Stimulated activated naive CD8-positive, alpha-beta T cell treated with anti-CD3 and anti-CD28 coated beads, Interleukin-15, amount 100 ng/mL, for 72 hours (primary cell): ENCODE data around the gene CEP68.
A peak's percentile ranks its signal among the peaks of the same experiment; 100 is the strongest.
"Not testable (repeated sequence)": the region's sequence is repeated elsewhere in the genome, so short reads cannot be mapped to it uniquely, and the experiment has no call there.

ENCODE experiments used
- ATAC-seq: fragments of 150-1000 bp; cut with Tn5 transposase; 2 replicates; pipeline ENCODE4 v1.10.0; 2021; ENCODE audit warnings: mild to moderate bottlenecking, moderate library complexity
- DNase-seq, 2 donors: peaks; one replicate each; pipeline ENCODE4 v3.0.0; 2021 to 2022
- H3K27ac Mint-ChIP-seq, 2 donors: one replicate each; pipeline ENCODE4 v1.8.0; 2022; ENCODE audit warnings: mild to moderate bottlenecking in 2 of 2, mixed read lengths in 2 of 2, moderate library complexity in 2 of 2
- H3K27me3 Mint-ChIP-seq: one replicate; pipeline ENCODE4 v1.8.0; 2022; ENCODE audit warnings: mixed read lengths
- H3K4me1 Mint-ChIP-seq: one replicate; pipeline ENCODE4 v1.8.0; 2022; ENCODE audit warnings: mild to moderate bottlenecking, mixed read lengths
- H3K4me3 Mint-ChIP-seq, 2 donors: one replicate each; pipeline ENCODE4 v1.8.0; 2022; ENCODE audit warnings: mild to moderate bottlenecking in 2 of 2, mixed read lengths in 2 of 2, moderate library complexity in 1 of 2
- H3K9me3 Mint-ChIP-seq, 2 donors: one replicate each; pipeline ENCODE4 v1.8.0; 2022; ENCODE audit warnings: mixed read lengths in 2 of 2

CEP68 gene

GRCh38 chr2:65056215-65057053 lies at the start of gene CEP68:
TSS of gene CEP68 (plus strand) at chr2:65056416. CDS start at chr2:65069445, 13,029 bp downstream.
- peak; percentile 91 for ATAC-seq
- DNase-seq = peak; percentile 95 to 96
- peak within 1 kb of the TSS; percentile 94 to 99 for H3K4me3 Mint-ChIP-seq
- H3K27me3 Mint-ChIP-seq = no peaks in the 10 kb centered on the region
- peaks cover 76% of the 10 kb centered on the region for H3K4me1 Mint-ChIP-seq
- H3K9me3 Mint-ChIP-seq = no peaks in the 10 kb centered on the region
- peak within 1 kb of the TSS; percentile 86 to 94 for H3K27ac Mint-ChIP-seq

GRCh38 chr2:65013776-65014175 lies 42.4 kb upstream of the CEP68 start:
- ATAC-seq (no peak), DNase-seq (no peak)
- H3K27ac Mint-ChIP-seq = no peak overlapping the region
- no peaks in the 10 kb centered on the region for H3K27me3 Mint-ChIP-seq
- no peaks in the 10 kb centered on the region for H3K4me1 Mint-ChIP-seq
- no peaks in the 10 kb centered on the region for H3K9me3 Mint-ChIP-seq
- no peak overlapping the region for H3K4me3 Mint-ChIP-seq

GRCh38 chr2:65015731-65016130 lies 40.5 kb upstream of the CEP68 start:
- H3K27me3 Mint-ChIP-seq = no peaks in the 10 kb centered on the region
- H3K4me1 Mint-ChIP-seq = no peaks in the 10 kb centered on the region
- no peak for ATAC-seq
- H3K27ac Mint-ChIP-seq = no peak overlapping the region
- no peaks in the 10 kb centered on the region for H3K9me3 Mint-ChIP-seq
- no peak for DNase-seq
- no peak overlapping the region for H3K4me3 Mint-ChIP-seq

GRCh38 chr2:65016789-65017188 lies 39.4 kb upstream of the CEP68 start:
- no peak overlapping the region for H3K4me3 Mint-ChIP-seq
- H3K27me3 Mint-ChIP-seq = no peaks in the 10 kb centered on the region
- DNase-seq (no peak), ATAC-seq (no peak)
- H3K4me1 Mint-ChIP-seq = no peaks in the 10 kb centered on the region
- no peak overlapping the region for H3K27ac Mint-ChIP-seq
- no peaks in the 10 kb centered on the region for H3K9me3 Mint-ChIP-seq

- Mint-ChIP-seq H3K4me3 (no peak overlapping the region), H3K27ac (peak overlapping the region in 1 of 2 donors; percentile 8), H3K27me3 (no peaks in the 10 kb centered on the region), H3K9me3 (no peaks in the 10 kb centered on the region), H3K4me1 (no peaks in the 10 kb centered on the region)
- ATAC-seq (no peak), DNase-seq (no peak)
Observed at GRCh38 chr2:65017335-65017734, 38.9 kb upstream of the CEP68 start.

GRCh38 chr2:65018141-65018582 lies 38.1 kb upstream of the CEP68 start:
- DNase-seq (no peak), ATAC-seq (no peak)
- H3K27me3 Mint-ChIP-seq = no peaks in the 10 kb centered on the region
- no peaks in the 10 kb centered on the region for H3K4me1 Mint-ChIP-seq
- H3K27ac Mint-ChIP-seq = no peak overlapping the region
- H3K4me3 Mint-ChIP-seq = no peak overlapping the region
- H3K9me3 Mint-ChIP-seq = no peaks in the 10 kb centered on the region

GRCh38 chr2:65019010-65019409 lies 37.2 kb upstream of the CEP68 start:
- Mint-ChIP-seq H3K27me3 (no peaks in the 10 kb centered on the region), H3K4me3 (no peak overlapping the region), H3K9me3 (no peaks in the 10 kb centered on the region), H3K27ac (no peak overlapping the region), H3K4me1 (no peaks in the 10 kb centered on the region)
- DNase-seq (no peak), ATAC-seq (no peak)

- H3K27ac Mint-ChIP-seq = no peak overlapping the region
- H3K27me3 Mint-ChIP-seq = no peaks in the 10 kb centered on the region
- ATAC-seq = no peak
- no peak overlapping the region for H3K4me3 Mint-ChIP-seq
- no peaks in the 10 kb centered on the region for H3K4me1 Mint-ChIP-seq
- DNase-seq = no peak
- H3K9me3 Mint-ChIP-seq = no peaks in the 10 kb centered on the region
Observed at GRCh38 chr2:65019675-65020195, 36.5 kb upstream of the CEP68 start.

GRCh38 chr2:65020251-65020650 lies 36.0 kb upstream of the CEP68 start:
- not testable (repeated sequence) for ATAC-seq, H3K4me1 Mint-ChIP-seq, H3K9me3 Mint-ChIP-seq, H3K27me3 Mint-ChIP-seq, DNase-seq, H3K27ac Mint-ChIP-seq, H3K4me3 Mint-ChIP-seq

- DNase-seq (no peak), ATAC-seq (no peak)
- Mint-ChIP-seq H3K9me3 (no peaks in the 10 kb centered on the region), H3K27ac (no peak overlapping the region), H3K4me3 (no peak overlapping the region), H3K27me3 (no peaks in the 10 kb centered on the region), H3K4me1 (peaks cover 6% of the 10 kb centered on the region)
Observed at GRCh38 chr2:65020943-65021528, 35.2 kb upstream of the CEP68 start.

GRCh38 chr2:65021709-65022108 lies 34.5 kb upstream of the CEP68 start:
- Mint-ChIP-seq H3K4me3 (no peak overlapping the region), H3K27me3 (no peaks in the 10 kb centered on the region), H3K27ac (no peak overlapping the region), H3K4me1 (peaks cover 7% of the 10 kb centered on the region), H3K9me3 (no peaks in the 10 kb centered on the region)
- no peak for ATAC-seq
- DNase-seq = no peak

- H3K9me3 Mint-ChIP-seq = no peaks in the 10 kb centered on the region
- no peak overlapping the region for H3K27ac Mint-ChIP-seq
- peaks cover 7% of the 10 kb centered on the region for H3K4me1 Mint-ChIP-seq
- no peaks in the 10 kb centered on the region for H3K27me3 Mint-ChIP-seq
- ATAC-seq (no peak), DNase-seq (no peak)
- H3K4me3 Mint-ChIP-seq = no peak overlapping the region
Observed at GRCh38 chr2:65022189-65022588, 34.0 kb upstream of the CEP68 start.

- Mint-ChIP-seq H3K27ac (no peak overlapping the region), H3K4me1 (peaks cover 7% of the 10 kb centered on the region), H3K4me3 (no peak overlapping the region), H3K9me3 (no peaks in the 10 kb centered on the region), H3K27me3 (no peaks in the 10 kb centered on the region)
- DNase-seq (no peak), ATAC-seq (no peak)
Observed at GRCh38 chr2:65023742-65024141, 32.5 kb upstream of the CEP68 start.

GRCh38 chr2:65024149-65024829 lies 31.9 kb upstream of the CEP68 start:
- DNase-seq (no peak), ATAC-seq (no peak)
- no peaks in the 10 kb centered on the region for H3K27me3 Mint-ChIP-seq
- H3K4me3 Mint-ChIP-seq = no peak overlapping the region
- no peaks in the 10 kb centered on the region for H3K9me3 Mint-ChIP-seq
- no peak overlapping the region for H3K27ac Mint-ChIP-seq
- H3K4me1 Mint-ChIP-seq = peaks cover 7% of the 10 kb centered on the region

GRCh38 chr2:65025453-65026123 lies 30.6 kb upstream of the CEP68 start:
- no peak overlapping the region for H3K27ac Mint-ChIP-seq
- peaks cover 8% of the 10 kb centered on the region for H3K4me1 Mint-ChIP-seq
- peak; percentile 45 for ATAC-seq
- no peak overlapping the region for H3K4me3 Mint-ChIP-seq
- H3K9me3 Mint-ChIP-seq = no peaks in the 10 kb centered on the region
- DNase-seq = no peak
- no peaks in the 10 kb centered on the region for H3K27me3 Mint-ChIP-seq
